Natural killer cell treated with Interleukin-12 subunit alpha and Interleukin-12 subunit beta and Interleukin-15 and Interleukin-18, amount 100 ng/mL, for 72 hours (primary cell): ENCODE measurements around the gene ART3. TPM values are rescaled to one million over a fixed set of nuclear protein-coding genes. Genes with fewer than 3 reads are reported as not detected.

Source experiments
- ATAC-seq, 2 donors: fragments of 150-1000 bp; cut with Tn5 transposase in 1 of 2; sonication (Bioruptor Pico), chemical (Tn5 transposase) in 1 of 2; 2 replicates each; pipeline ENCODE4 v1.10.0; 2021
- DNase-seq: peaks from one replicate; pipeline ENCODE4 v3.0.0; 2022; ENCODE audit warnings: low spot score
- H3K27ac Mint-ChIP-seq, 2 donors: 1 replicate in 1 of 2; 2 replicates in 1 of 2; pipeline ENCODE4 v1.8.0; 2022; ENCODE audit warnings: mixed read lengths in 2 of 2, mild to moderate bottlenecking in 1 of 2, moderate library complexity in 1 of 2
- H3K27me3 Mint-ChIP-seq, 2 donors: 1 replicate in 1 of 2; 2 replicates in 1 of 2; pipeline ENCODE4 v1.8.0; 2022; ENCODE audit warnings: mixed read lengths in 2 of 2
- H3K36me3 Mint-ChIP-seq: one replicate; pipeline ENCODE4 v1.8.0; 2022; ENCODE audit warnings: mixed read lengths
- H3K4me1 Mint-ChIP-seq, 2 donors: 1 replicate in 1 of 2; 2 replicates in 1 of 2; pipeline ENCODE4 v1.8.0; 2022; ENCODE audit warnings: low read depth in 2 of 2, mixed read lengths in 2 of 2, mild to moderate bottlenecking in 1 of 2
- H3K4me3 Mint-ChIP-seq: one replicate; pipeline ENCODE4 v1.8.0; 2022; ENCODE audit warnings: mixed read lengths
- H3K9me3 Mint-ChIP-seq: 2 replicates; pipeline ENCODE4 v1.8.0; 2022; ENCODE audit warnings: mixed read lengths
- total RNA-seq, 2 donors: library from RNA; stranded (reverse); gene quantifications; one replicate each; pipeline ENCODE4 v1.2.3, GENCODE V29; 2022

ART3 gene
- total RNA-seq, 2 donors from 2014 or later = 5.4 TPM; not detected in 1

- H3K4me1 Mint-ChIP-seq = no peaks in the 10 kb centered on the region
- no peak for DNase-seq
- ATAC-seq = no peak
- no peak overlapping the region for H3K4me3 Mint-ChIP-seq
- H3K36me3 Mint-ChIP-seq = no peaks in the 10 kb centered on the region
- no peaks in the 10 kb centered on the region for H3K9me3 Mint-ChIP-seq
- H3K27ac Mint-ChIP-seq = no peak overlapping the region
- H3K27me3 Mint-ChIP-seq = peaks cover 3 to 14% of the 10 kb centered on the region in 2 donors
Measured at GRCh38 chr4:76084542-76084941, 10.0 kb downstream of the ART3 start.

- no peaks in the 10 kb centered on the region for H3K36me3 Mint-ChIP-seq
- DNase-seq = no peak
- H3K4me1 Mint-ChIP-seq = peaks cover 0 to 6% of the 10 kb centered on the region in 2 donors
- peaks cover 0 to 11% of the 10 kb centered on the region in 2 donors for H3K27me3 Mint-ChIP-seq
- no peaks in the 10 kb centered on the region for H3K9me3 Mint-ChIP-seq
- no peak for ATAC-seq
- no peak overlapping the region for H3K27ac Mint-ChIP-seq
- H3K4me3 Mint-ChIP-seq = no peak overlapping the region
Measured at GRCh38 chr4:76087007-76087769, 12.7 kb downstream of the ART3 start.

DNA sequence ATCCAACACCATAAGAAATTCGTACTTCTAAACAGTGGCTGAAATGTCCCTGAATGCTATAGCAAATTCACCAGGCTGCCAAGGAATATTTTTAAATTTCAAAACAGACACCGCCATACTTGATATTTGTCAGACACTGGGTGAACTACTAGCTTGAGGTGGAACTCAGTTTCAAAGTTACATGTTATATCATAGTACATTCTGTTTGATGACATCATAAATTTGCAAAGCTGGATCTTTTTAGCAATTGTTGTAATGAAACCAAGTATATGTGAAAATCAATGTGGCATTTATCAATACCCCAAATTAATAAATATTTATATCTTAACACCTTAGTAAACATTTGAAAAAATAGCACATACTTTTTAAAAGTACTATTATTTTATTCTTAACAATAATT is 14.2 kb downstream of the ART3 start:
- peaks cover 0 to 16% of the 10 kb centered on the region in 2 donors for H3K27me3 Mint-ChIP-seq
- no peak for ATAC-seq
- H3K36me3 Mint-ChIP-seq = no peaks in the 10 kb centered on the region
- no peak overlapping the region for H3K4me3 Mint-ChIP-seq
- DNase-seq = no peak
- no peaks in the 10 kb centered on the region for H3K9me3 Mint-ChIP-seq
- no peak overlapping the region for H3K27ac Mint-ChIP-seq
- H3K4me1 Mint-ChIP-seq = peaks cover 0 to 6% of the 10 kb centered on the region in 2 donors

- Mint-ChIP-seq H3K4me1 (peaks cover 0 to 6% of the 10 kb centered on the region in 2 donors), H3K27me3 (peaks cover 0 to 13% of the 10 kb centered on the region in 2 donors), H3K4me3 (no peak overlapping the region), H3K36me3 (no peaks in the 10 kb centered on the region), H3K27ac (no peak overlapping the region), H3K9me3 (no peaks in the 10 kb centered on the region)
- ATAC-seq (peak; percentile 78 to 91), DNase-seq (no peak)
Measured at GRCh38 chr4:76090241-76090691, 15.8 kb downstream of the ART3 start.

DNA sequence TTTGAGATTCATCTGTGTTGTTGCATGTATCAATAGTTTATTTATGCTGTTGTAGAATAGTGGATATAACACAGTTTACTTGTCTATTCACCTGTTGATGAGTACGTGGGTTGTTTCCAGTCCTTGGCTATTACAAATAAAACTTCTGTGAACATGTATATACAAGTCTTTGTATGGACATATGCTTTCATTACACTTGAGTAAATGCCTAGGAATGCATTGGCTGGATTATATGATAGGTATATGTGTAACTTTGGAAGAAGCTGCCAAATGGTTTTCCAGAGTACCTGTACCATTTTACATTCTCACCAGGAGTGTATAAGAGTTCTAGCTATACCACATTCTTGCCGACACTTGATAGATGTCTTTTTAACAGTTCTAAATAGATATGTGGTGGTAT is 16.5 kb downstream of the ART3 start:
- Mint-ChIP-seq H3K9me3 (no peaks in the 10 kb centered on the region), H3K27ac (no peak overlapping the region), H3K4me1 (peaks cover 0 to 6% of the 10 kb centered on the region in 2 donors), H3K36me3 (no peaks in the 10 kb centered on the region), H3K27me3 (peaks cover 0 to 13% of the 10 kb centered on the region in 2 donors), H3K4me3 (no peak overlapping the region)
- no peak for ATAC-seq
- DNase-seq = no peak

DNA sequence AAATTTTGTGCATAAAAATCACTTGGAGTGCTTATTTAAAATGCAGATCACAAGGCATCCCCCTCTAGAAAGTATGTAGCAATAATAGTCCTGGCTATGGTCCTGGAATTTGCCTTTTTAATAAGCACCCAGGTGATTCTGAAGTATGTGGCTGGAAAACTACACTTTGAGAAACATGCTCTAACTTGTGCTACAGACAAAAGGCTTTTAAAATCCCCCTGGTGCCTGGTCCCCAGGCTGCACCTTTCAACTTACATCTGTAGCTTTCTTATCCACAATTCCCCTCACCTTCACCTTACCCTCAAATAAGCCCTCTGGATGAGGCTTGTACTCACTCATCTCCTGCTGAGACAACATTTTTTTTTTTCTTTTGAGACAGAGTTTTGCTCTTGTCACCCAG is 21.1 kb downstream of the ART3 start:
- no peaks in the 10 kb centered on the region for H3K9me3 Mint-ChIP-seq
- peaks cover 0 to 8% of the 10 kb centered on the region in 2 donors for H3K27me3 Mint-ChIP-seq
- H3K4me1 Mint-ChIP-seq = peaks cover 0 to 3% of the 10 kb centered on the region in 2 donors
- no peak overlapping the region for H3K4me3 Mint-ChIP-seq
- ATAC-seq (no peak), DNase-seq (no peak)
- H3K27ac Mint-ChIP-seq = no peak overlapping the region
- H3K36me3 Mint-ChIP-seq = no peaks in the 10 kb centered on the region

GRCh38 chr4:76096076-76096475 is 21.6 kb downstream of the ART3 start:
- H3K4me3 Mint-ChIP-seq = no peak overlapping the region
- ATAC-seq = no peak
- H3K9me3 Mint-ChIP-seq = no peaks in the 10 kb centered on the region
- H3K27ac Mint-ChIP-seq = no peak overlapping the region
- no peaks in the 10 kb centered on the region for H3K4me1 Mint-ChIP-seq
- no peak for DNase-seq
- H3K27me3 Mint-ChIP-seq = peaks cover 0 to 10% of the 10 kb centered on the region in 2 donors
- no peaks in the 10 kb centered on the region for H3K36me3 Mint-ChIP-seq

DNA sequence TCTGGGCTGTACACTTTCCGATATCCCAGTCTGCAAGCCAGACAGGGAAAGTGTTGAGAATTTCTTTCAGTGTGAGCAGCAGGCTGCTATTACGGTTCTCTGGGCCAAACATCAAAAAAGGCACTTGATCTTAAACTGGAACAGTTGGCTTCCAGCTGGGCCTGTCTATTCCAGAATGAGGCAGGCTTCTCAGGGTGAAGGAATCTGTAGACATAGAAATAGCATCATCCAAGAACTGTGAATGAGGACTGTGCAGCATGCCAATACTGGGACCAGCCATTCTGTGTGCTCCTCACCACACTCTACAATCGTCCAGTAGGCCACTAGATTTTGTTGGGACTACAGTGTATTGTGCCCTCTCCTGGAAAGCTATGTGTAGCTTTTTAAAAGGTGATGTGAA is 31.1 kb downstream of the ART3 start:
- H3K4me3 Mint-ChIP-seq = no peak overlapping the region
- H3K27ac Mint-ChIP-seq = no peak overlapping the region
- no peaks in the 10 kb centered on the region for H3K36me3 Mint-ChIP-seq
- DNase-seq (no peak), ATAC-seq (no peak)
- H3K9me3 Mint-ChIP-seq = no peaks in the 10 kb centered on the region
- peaks cover 5 to 7% of the 10 kb centered on the region in 2 donors for H3K27me3 Mint-ChIP-seq
- H3K4me1 Mint-ChIP-seq = no peaks in the 10 kb centered on the region

DNA sequence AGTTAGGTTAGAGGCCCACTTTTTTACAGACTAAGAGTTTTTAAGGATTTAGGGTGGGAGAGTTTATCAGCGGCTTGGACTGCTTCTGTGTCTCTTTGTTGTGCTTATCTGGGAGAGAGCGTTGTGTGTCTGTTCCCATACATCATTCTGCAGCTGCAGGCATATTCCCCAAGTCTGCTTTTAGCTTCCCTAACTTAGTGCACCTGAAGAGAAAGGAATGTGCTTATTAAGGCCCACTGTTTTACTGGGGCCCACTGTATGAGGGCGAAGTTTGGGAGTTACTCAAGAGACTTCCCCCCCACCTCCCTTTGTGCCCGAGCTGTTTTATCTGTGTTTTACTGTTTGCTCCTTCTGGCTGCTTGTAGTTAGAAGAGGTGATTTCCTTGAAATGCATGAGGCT is 31.9 kb downstream of the ART3 start:
- ATAC-seq = no peak
- H3K4me1 Mint-ChIP-seq = no peaks in the 10 kb centered on the region
- DNase-seq = no peak
- no peak overlapping the region for H3K4me3 Mint-ChIP-seq
- H3K9me3 Mint-ChIP-seq = no peaks in the 10 kb centered on the region
- no peaks in the 10 kb centered on the region for H3K36me3 Mint-ChIP-seq
- H3K27me3 Mint-ChIP-seq = peaks cover 3 to 7% of the 10 kb centered on the region in 2 donors
- no peak overlapping the region for H3K27ac Mint-ChIP-seq

GRCh38 chr4:76108467-76109181 is 34.1 kb downstream of the ART3 start:
- Mint-ChIP-seq H3K4me3 (no peak overlapping the region), H3K9me3 (no peaks in the 10 kb centered on the region), H3K27ac (no peak overlapping the region), H3K36me3 (peaks cover 7% of the 10 kb centered on the region), H3K4me1 (no peaks in the 10 kb centered on the region), H3K27me3 (peaks cover 0 to 1% of the 10 kb centered on the region in 2 donors)
- DNase-seq = no peak
- ATAC-seq = peak; percentile 81 to 86

- Mint-ChIP-seq H3K36me3 (peaks cover 35% of the 10 kb centered on the region), H3K27me3 (no peaks in the 10 kb centered on the region)
Measured at GRCh38 chr4:76116821-76117220, 42.3 kb downstream of the ART3 start.

GRCh38 chr4:76117536-76117935 is 43.0 kb downstream of the ART3 start:
- Mint-ChIP-seq H3K27ac (no peak overlapping the region), H3K9me3 (no peaks in the 10 kb centered on the region)
- ATAC-seq = no peak

More at GRCh38 chr4:76116821-76117220, 42.3 kb downstream of the ART3 start:
- Mint-ChIP-seq H3K4me1 (no peaks in the 10 kb centered on the region), H3K4me3 (no peak overlapping the region), H3K9me3 (no peaks in the 10 kb centered on the region), H3K27ac (no peak overlapping the region)
- DNase-seq (no peak), ATAC-seq (no peak)

GRCh38 chr4:76120199-76120598 is 45.7 kb downstream of the ART3 start:
- H3K36me3 Mint-ChIP-seq = peaks cover 46% of the 10 kb centered on the region
- no peaks in the 10 kb centered on the region for H3K27me3 Mint-ChIP-seq
- H3K9me3 Mint-ChIP-seq = no peaks in the 10 kb centered on the region
- H3K4me3 Mint-ChIP-seq = no peak overlapping the region
- DNase-seq (no peak), ATAC-seq (no peak)
- H3K27ac Mint-ChIP-seq = no peak overlapping the region
- no peaks in the 10 kb centered on the region for H3K4me1 Mint-ChIP-seq

More at GRCh38 chr4:76117536-76117935, 43.0 kb downstream of the ART3 start:
- no peaks in the 10 kb centered on the region for H3K27me3 Mint-ChIP-seq
- no peaks in the 10 kb centered on the region for H3K4me1 Mint-ChIP-seq
- no peak for DNase-seq
- H3K4me3 Mint-ChIP-seq = no peak overlapping the region
- peaks cover 36% of the 10 kb centered on the region for H3K36me3 Mint-ChIP-seq

- H3K4me3 Mint-ChIP-seq = no peak overlapping the region
- H3K27ac Mint-ChIP-seq = no peak overlapping the region
- no peaks in the 10 kb centered on the region for H3K27me3 Mint-ChIP-seq
- H3K36me3 Mint-ChIP-seq = peaks cover 33% of the 10 kb centered on the region
- H3K4me1 Mint-ChIP-seq = peaks cover 0 to 3% of the 10 kb centered on the region in 2 donors
- DNase-seq = no peak
- H3K9me3 Mint-ChIP-seq = no peaks in the 10 kb centered on the region
- no peak for ATAC-seq
Measured at GRCh38 chr4:76125816-76126215, 51.3 kb downstream of the ART3 start.
